SK-N-SH treated with all-trans-retinoic acid at 6 μM for 48 hours (cell line): ENCODE measurements around the gene ARHGAP15.

Experiments used
- ARNTL ChIP-seq: fragments of 450-650 bp; formaldehyde crosslinking; IDR thresholded peaks from 2 replicates; pipeline ENCODE4 v1.5.0; 2020; ENCODE audit warnings: low read depth, mild to moderate bottlenecking, moderate library complexity, borderline replicate concordance
- PATZ1 ChIP-seq: fragments of 250-450 bp; sonication (Bioruptor Pico); IDR thresholded peaks from 2 replicates; pipeline ENCODE4 v1.8.0; 2020; ENCODE audit warnings: mild to moderate bottlenecking, moderate library complexity, borderline replicate concordance

GRCh38 chr2:143375384-143375880, 246.2 kb downstream of the ARHGAP15 start:
- TF ChIP-seq PATZ1 (CRISPR knock-in tag) (no peak), ARNTL (CRISPR knock-in tag) (no peak)
